Measurements from ENCODE around the gene IL2RG. TPM values are rescaled to one million over a fixed set of nuclear protein-coding genes. Genes with fewer than 3 reads are reported as not detected.
A peak's percentile ranks its signal among the peaks of the same experiment; 100 is the strongest.

The IL2RG gene
- total and polyA plus RNA-seq, 2 donors (not counting 1 experiment from before 2014, with no cell fraction given): 297 to 419 TPM

GRCh38 chrX:71128166-71128833 is 16.9 kb upstream of the IL2RG start:
- no peaks in the 10 kb centered on the region for H3K27me3 Mint-ChIP-seq
- no peak for ATAC-seq (ENCODE audit: low read depth)
- H3K9me3 ChIP-seq (ENCODE audit: control extremely low read depth in 1 of 3, control insufficient read depth in 2 of 3, insufficient read depth in 1 of 3, low read length in 2 of 3): no peaks in the 10 kb centered on the region
- ChIA-PET CTCF (interaction anchor here (0.5 to 6.4 kb wide), 8 partner anchors 10 to 130 kb away, joined by 3 to 78 read pairs (median 8); partner anchors contain the start of genes FOXO4, IL2RG and MED12), POLR2A (no interaction called here)
- H4K20me1 ChIP-seq (ENCODE audit: control insufficient read depth, insufficient read depth, low read length, poor library complexity, severe bottlenecking): no peaks in the 10 kb centered on the region
- intact Hi-C loops (cut with micrococcal nuclease): no loop called here
- H3K4me1 ChIP-seq (ENCODE audit: control insufficient read depth in 2 of 2, insufficient read depth in 2 of 2, low read length in 2 of 2): peaks cover 0 to 8% of the 10 kb centered on the region in 2 donors
- no peak overlapping the region for H3K4me3 Mint-ChIP-seq
- H3K9ac ChIP-seq (ENCODE audit: low read length): no peak overlapping the region
- H3K27me3 ChIP-seq (replicated peaks in 1 of 4; ENCODE audit: control extremely low read depth in 1 of 4, control insufficient read depth in 3 of 4, insufficient read depth in 4 of 4, low read length in 3 of 4): no peaks in the 10 kb centered on the region
- H3K27ac ChIP-seq (ENCODE audit: low read length in 2 of 2): no peak overlapping the region
- H3K27ac Mint-ChIP-seq: no peak overlapping the region
- peaks cover 0 to 60% of the 10 kb centered on the region in 2 experiments for H3K36me3 ChIP-seq (replicated peaks in 1 of 2; ENCODE audit: control extremely low read depth in 1 of 2, control insufficient read depth in 1 of 2, extremely low read depth in 1 of 2, insufficient read depth in 2 of 2, low read length in 1 of 2)
- H3K4me2 ChIP-seq (replicated peaks; ENCODE audit: low read depth, low read length, poor library complexity, severe bottlenecking): no peak overlapping the region
- WGBS (ENCODE audit: insufficient coverage): 97% methylated on average over 8 of the region's 12 CpGs
- H3K9me3 Mint-ChIP-seq (ENCODE audit: insufficient read depth): no peaks in the 10 kb centered on the region
- no peaks in the 10 kb centered on the region for H3K79me2 ChIP-seq (ENCODE audit: control insufficient read depth, insufficient read depth, low read length)
- H3K4me1 Mint-ChIP-seq: peaks cover 9% of the 10 kb centered on the region
- H2AFZ ChIP-seq (ENCODE audit: insufficient read depth, low read depth, low read length, poor library complexity, severe bottlenecking): no peak overlapping the region
- no peak for TF ChIP-seq CTCF (IDR thresholded peaks at IDR 0.05)
- no peak overlapping the region for H3K4me3 ChIP-seq (ENCODE audit: control extremely low read depth in 1 of 5, extremely low read depth in 1 of 5, insufficient read depth in 1 of 5, low read depth in 2 of 5, low read length in 4 of 5)
- DNase-seq: no peak

- TF ChIP-seq CTCF (IDR thresholded peaks at IDR 0.05) (no peak), EZH2 (IDR thresholded peaks at IDR 0.05; ENCODE audit: borderline replicate concordance, insufficient read depth, low read depth, low read length, poor library complexity, severe bottlenecking) (no peak)
- H3K27ac ChIP-seq (ENCODE audit: low read length in 2 of 2): peak overlapping the region; percentile 85 to 90
- H3K4me1 ChIP-seq (ENCODE audit: control insufficient read depth in 2 of 2, insufficient read depth in 2 of 2, low read length in 2 of 2): peaks cover 12 to 21% of the 10 kb centered on the region in 2 donors
- 10% methylated on average over 4 of the region's 17 CpGs for WGBS (ENCODE audit: insufficient coverage)
- no peak for DNase-seq
- H3K4me3 ChIP-seq (ENCODE audit: control extremely low read depth in 1 of 5, extremely low read depth in 1 of 5, insufficient read depth in 1 of 5, low read depth in 2 of 5, low read length in 4 of 5): peak overlapping the region in 4 of 5 experiments; percentile 70 to 74 (median 73)
- peaks cover 0 to 32% of the 10 kb centered on the region in 2 experiments for H3K36me3 ChIP-seq (replicated peaks in 1 of 2; ENCODE audit: control extremely low read depth in 1 of 2, control insufficient read depth in 1 of 2, extremely low read depth in 1 of 2, insufficient read depth in 2 of 2, low read length in 1 of 2)
- H3K9me3 ChIP-seq (ENCODE audit: control extremely low read depth in 1 of 3, control insufficient read depth in 2 of 3, insufficient read depth in 1 of 3, low read length in 2 of 3): no peaks in the 10 kb centered on the region
- ChIA-PET CTCF (interaction anchor here (1.2 to 3.0 kb wide), 5 partner anchors 10 to 23 kb away, joined by 3 to 25 read pairs (median 8); partner anchors contain the start of gene FOXO4), POLR2A (interaction anchor here (0.9 to 1.4 kb wide), 5 partner anchors 13 to 986 kb away, joined by 3 to 15 read pairs (median 5); partner anchors contain the start of genes CXorf65 and IGBP1)
- H3K4me1 Mint-ChIP-seq: peaks cover 14% of the 10 kb centered on the region
- H3K4me2 ChIP-seq (replicated peaks; ENCODE audit: low read depth, low read length, poor library complexity, severe bottlenecking): peak overlapping the region; percentile 75
- no peaks in the 10 kb centered on the region for H4K20me1 ChIP-seq (ENCODE audit: control insufficient read depth, insufficient read depth, low read length, poor library complexity, severe bottlenecking)
- H3K9ac ChIP-seq (ENCODE audit: low read length): peak overlapping the region; percentile 79
- no peaks in the 10 kb centered on the region for H3K9me3 Mint-ChIP-seq (ENCODE audit: insufficient read depth)
- ATAC-seq (ENCODE audit: low read depth): no peak
- intact Hi-C loops (cut with micrococcal nuclease): loop anchor here (1.0 to 2.0 kb wide), 3 partner anchors 9 to 164 kb away; partner anchors contain the start of gene NONO
- no peaks in the 10 kb centered on the region for H3K27me3 Mint-ChIP-seq
- peak overlapping the region; percentile 88 for H3K4me3 Mint-ChIP-seq
- H3K27me3 ChIP-seq (replicated peaks in 1 of 4; ENCODE audit: control extremely low read depth in 1 of 4, control insufficient read depth in 3 of 4, insufficient read depth in 4 of 4, low read length in 3 of 4): no peaks in the 10 kb centered on the region
- H3K79me2 ChIP-seq (ENCODE audit: control insufficient read depth, insufficient read depth, low read length): peaks cover 24% of the 10 kb centered on the region
- peak overlapping the region; percentile 80 for H2AFZ ChIP-seq (ENCODE audit: insufficient read depth, low read depth, low read length, poor library complexity, severe bottlenecking)
- H3K27ac Mint-ChIP-seq: peak overlapping the region; percentile 91
Observed at GRCh38 chrX:71118985-71119535, 7.7 kb upstream of the IL2RG start.

Measured in B cell (primary cell).